Astrocyte (in vitro differentiated cells and primary cell): ENCODE data around the gene DDX55.

Experiments
- CTCF ChIP-seq: IDR thresholded peaks from 2 replicates; pipeline ENCODE4 v1.5.1; 2011; ENCODE audit warnings: low read depth, mild to moderate bottlenecking, inconsistent platforms, low read length, moderate library complexity; ENCODE audit not compliant: insufficient read depth
- EZH2 ChIP-seq: IDR thresholded peaks from 2 replicates; pipeline ENCODE4 v1.6.1; 2012; ENCODE audit warnings: mild to moderate bottlenecking, low read length, inconsistent platforms; ENCODE audit not compliant: insufficient read depth

GRCh38 chr12:123595729-123596128, 6.2 kb upstream of the DDX55 start:
- TF ChIP-seq CTCF (no peak), EZH2 (no peak)
